K562 (cell line): ENCODE data around the gene WDR86. TPM values are rescaled to one million over a fixed set of nuclear protein-coding genes. Genes with fewer than 3 reads are reported as not detected.

ENCODE experiments used
- ATAC-seq: fragments of 200-7000 bp; cut with Tn5 transposase; 3 replicates; pipeline ENCODE4 v1.9.1; 2020; ENCODE audit warnings: moderate library complexity
- BruUV-seq: library from RNA; stranded (reverse); fragments of 400-500 nt; replicated peaks from 2 replicates; lab custom pipeline; 2021; lab: Mats Ljungman, UMichigan
- CTCF ChIA-PET: fragments of 300-600 bp; formaldehyde crosslinking; extraction: SDS; loops from one replicate; lab custom pipeline; 2021; ENCODE audit warnings: low intra/inter-chr PET ratio; lab: Yijun Ruan, JAX
- POLR2A ChIA-PET: fragments of 300-600, 350-650 bp; sonication (Branson Sonifier 250); formaldehyde crosslinking; extraction: SDS; loops from one replicate; lab custom pipeline; 2021; ENCODE audit warnings: antibody characterized with exemption, inconsistent platforms; lab: Yijun Ruan, JAX
- DNase-seq, 4 experiments: peaks; one replicate each; pipeline versions ENCODE4 v3.0.0 to v3.0.0-alpha.2; 2011 to 2018; ENCODE audit warnings: low spot score in 3 of 4, mixed read lengths in 3 of 4; ENCODE audit errors: extremely low read depth in 1 of 4
- FAIRE-seq: peaks from 2 replicates; lab custom pipeline; 2011; peaks lifted over from hg19 to GRCh38; lab: Jason Lieb, UNC
- H2AFZ ChIP-seq: 2 replicates; pipeline ENCODE4 v1.6.0; 2011; ENCODE audit warnings: low read depth, low read length, control low read depth, inconsistent platforms
- H3K27ac ChIP-seq: fragments of 200-600 bp; 3 replicates; pipeline ENCODE4 v1.8.0; 2011; ENCODE audit warnings: low read depth, mild to moderate bottlenecking, control low read depth, inconsistent platforms, low read length, moderate library complexity, mixed read lengths; ENCODE audit errors: extremely low read depth
- H3K27me3 ChIP-seq, 2 experiments: fragments of 300-600 bp in 1 of 2; 2 replicates in 1 of 2; 3 replicates in 1 of 2; pipeline versions ENCODE4 v1.6.0 to v1.8.0; 2011; ENCODE audit warnings: inconsistent platforms in 2 of 2, low read length in 2 of 2, mild to moderate bottlenecking in 1 of 2, mixed read lengths in 1 of 2, moderate library complexity in 1 of 2; ENCODE audit not compliant: control insufficient read depth in 2 of 2, insufficient read depth in 2 of 2
- H3K36me3 ChIP-seq: fragments of 300-600 bp; 3 replicates; pipeline ENCODE4 v1.8.0; 2011; ENCODE audit warnings: mild to moderate bottlenecking, low read length, inconsistent platforms; ENCODE audit not compliant: control insufficient read depth, insufficient read depth
- H3K4me1 ChIP-seq, 2 experiments: fragments of 200-600 bp in 1 of 2; replicated peaks in 1 of 2; 2 replicates in 1 of 2; 3 replicates in 1 of 2; pipeline versions ENCODE4 v1.5.1 to v1.8.0; 2011; ENCODE audit warnings: inconsistent platforms in 2 of 2, low read length in 2 of 2, mild to moderate bottlenecking in 1 of 2, mixed read lengths in 1 of 2, moderate library complexity in 1 of 2; ENCODE audit not compliant: control insufficient read depth in 2 of 2, insufficient read depth in 2 of 2
- H3K4me2 ChIP-seq: 2 replicates; pipeline ENCODE4 v1.6.1; 2011; ENCODE audit warnings: low read length, control low read depth, inconsistent platforms, mixed read lengths; ENCODE audit not compliant: insufficient read depth
- H3K4me3 ChIP-seq: fragments of 200-600 bp; sonication (generic), shearing (Covaris generic); 2 replicates; pipeline ENCODE4 v1.5.1; 2016; ENCODE audit warnings: control low read depth, inconsistent platforms
- H3K79me2 ChIP-seq: fragments of 200-600 bp; 3 replicates; pipeline ENCODE4 v1.8.0; 2011; ENCODE audit warnings: low read length, inconsistent platforms; ENCODE audit not compliant: control insufficient read depth, insufficient read depth
- H3K9ac ChIP-seq, 2 experiments: 2 replicates each; pipeline versions ENCODE4 v1.6.0 to v1.6.1; 2011; ENCODE audit warnings: low read depth in 2 of 2, low read length in 2 of 2, control low read depth in 1 of 2, inconsistent platforms in 1 of 2, mild to moderate bottlenecking in 1 of 2, mixed read lengths in 1 of 2; ENCODE audit not compliant: insufficient read depth in 1 of 2
- H3K9me1 ChIP-seq: one replicate; pipeline ENCODE4 v1.6.0; 2011; ENCODE audit warnings: inconsistent platforms, mild to moderate bottlenecking, low read length, moderate library complexity; ENCODE audit not compliant: control insufficient read depth, insufficient read depth
- H3K9me3 ChIP-seq: replicated peaks from 2 replicates; pipeline ENCODE4 v1.5.1; 2011; ENCODE audit warnings: low read depth, low read length, inconsistent platforms; ENCODE audit not compliant: control insufficient read depth, insufficient read depth
- H4K20me1 ChIP-seq: replicated peaks from 2 replicates; pipeline ENCODE4 v1.6.1; 2011; ENCODE audit warnings: low read length, inconsistent platforms, mixed read lengths; ENCODE audit not compliant: control insufficient read depth, insufficient read depth
- ARHGAP35 ChIP-seq: fragments of 450-650 bp; IDR thresholded peaks from 2 replicates; pipeline ENCODE4 v1.6.1; 2018; ENCODE audit not compliant: partially characterized antibody
- BACH1 ChIP-seq: fragments of 200-800 bp; sonication (Bioruptor generic); IDR thresholded peaks from 2 replicates; pipeline ENCODE4 v1.6.1; 2016; ENCODE audit warnings: missing genetic modification characterization, missing compliant biosample characterization
- BMI1 ChIP-seq: fragments of 150-350 bp; IDR thresholded peaks from 2 replicates; pipeline ENCODE4 v1.6.1; 2014; ENCODE audit warnings: low read length
- CBFA2T3 ChIP-seq: fragments of 450-650 bp; IDR thresholded peaks from 2 replicates; pipeline ENCODE4 v1.6.1; 2017
- CBX5 ChIP-seq: IDR thresholded peaks from 2 replicates; pipeline ENCODE4 v1.6.1; 2014; ENCODE audit warnings: low read depth, borderline replicate concordance
- EGR1 ChIP-seq: fragments of 450-650 bp; conservative IDR thresholded peaks from 2 replicates; pipeline ENCODE4 v1.6.1; 2017; ENCODE audit warnings: mild to moderate bottlenecking
- ETS1 ChIP-seq: conservative IDR thresholded peaks from 2 replicates; pipeline ENCODE4 v1.6.1; 2011; ENCODE audit warnings: low read depth, mild to moderate bottlenecking, low read length; ENCODE audit not compliant: control insufficient read depth
- EWSR1 ChIP-seq: fragments of 450-650 bp; IDR thresholded peaks from 2 replicates; pipeline ENCODE4 v1.6.1; 2018; ENCODE audit warnings: borderline replicate concordance, mild to moderate bottlenecking, low read depth, moderate library complexity; ENCODE audit not compliant: partially characterized antibody
- EZH2 ChIP-seq: IDR thresholded peaks from 2 replicates; pipeline ENCODE4 v1.6.1; 2012; ENCODE audit warnings: low read depth, mild to moderate bottlenecking, inconsistent platforms, low read length, borderline replicate concordance
- GABPA ChIP-seq: fragments of 200-800 bp; sonication (Bioruptor generic); conservative IDR thresholded peaks from 2 replicates; pipeline ENCODE4 v1.6.1; 2016; ENCODE audit warnings: low read depth, missing genetic modification characterization, missing compliant biosample characterization
- HDAC1 ChIP-seq, 2 experiments: fragments of 450-650 bp; IDR thresholded peaks; 2 replicates each; pipeline ENCODE4 v1.6.1; 2016 to 2017; ENCODE audit warnings: inconsistent platforms in 1 of 2, mild to moderate bottlenecking in 1 of 2, moderate library complexity in 1 of 2
- HMG20A ChIP-seq: fragments of 450-650 bp; formaldehyde crosslinking; conservative IDR thresholded peaks from 2 replicates; pipeline ENCODE4 v1.4.0; 2020; ENCODE audit warnings: mild to moderate bottlenecking, mixed read lengths
- LCOR ChIP-seq: sonication (generic); formaldehyde crosslinking; IDR thresholded peaks from 2 replicates; pipeline ENCODE4 v1.8.0; 2022; ENCODE audit warnings: mild to moderate bottlenecking, missing genetic modification reagents
- MCM3 ChIP-seq: fragments of 450-650 bp; IDR thresholded peaks from 2 replicates; pipeline ENCODE4 v1.6.1; 2016
- NFE2 ChIP-seq: IDR thresholded peaks from 2 replicates; pipeline ENCODE4 v1.6.1; 2014; ENCODE audit warnings: antibody characterized with exemption, low read depth
- PHF20 ChIP-seq: fragments of 450-650 bp; IDR thresholded peaks from 2 replicates; pipeline ENCODE4 v1.6.1; 2018; ENCODE audit not compliant: partially characterized antibody
- SIN3B ChIP-seq: fragments of 450-650 bp; IDR thresholded peaks from 2 replicates; pipeline ENCODE4 v1.6.1; 2017; ENCODE audit warnings: low read depth, mild to moderate bottlenecking, moderate library complexity
- SOX6 ChIP-seq: fragments of 450-650 bp; IDR thresholded peaks from 2 replicates; pipeline ENCODE4 v1.6.1; 2014; ENCODE audit warnings: mild to moderate bottlenecking
- SP1 ChIP-seq: sonication (generic); formaldehyde crosslinking; IDR thresholded peaks from 2 replicates; pipeline ENCODE4 v1.8.1; 2022; ENCODE audit warnings: mild to moderate bottlenecking, missing genetic modification reagents
- TBL1XR1 ChIP-seq, 2 experiments: IDR thresholded peaks; 2 replicates each; pipeline ENCODE4 v1.6.1; 2012; ENCODE audit warnings: improper control_type of control experiment in 2 of 2, low read length in 2 of 2, mild to moderate bottlenecking in 1 of 2
- TRIM28 ChIP-seq: fragments of 450-650 bp; IDR thresholded peaks from 2 replicates; pipeline ENCODE4 v1.6.1; 2017
- ZKSCAN1 ChIP-seq: fragments of 150-350 bp; IDR thresholded peaks from 2 replicates; pipeline ENCODE4 v1.6.1; 2016; ENCODE audit warnings: low read depth, low read length
- ZNF23 ChIP-seq: fragments of 250-450 bp; sonication (Bioruptor Pico); IDR thresholded peaks from 2 replicates; pipeline ENCODE4 v1.4.0; 2020; ENCODE audit warnings: mild to moderate bottlenecking
- ZNF274 ChIP-seq: IDR thresholded peaks from 2 replicates; pipeline ENCODE4 v1.6.1; 2011; ENCODE audit warnings: low read depth, mild to moderate bottlenecking, low read length, moderate library complexity, borderline replicate concordance
- WGBS: fragments of 100-300 bp; shearing (Covaris generic); methylation state at CpG from one replicate; pipeline ENCODE4 v1.1.6; 2016; ENCODE audit warnings: low coverage, mixed read lengths; ENCODE audit not compliant: insufficient coverage; ENCODE audit errors: missing lambda C conversion rate; 5-methylcytosine and 5-hydroxymethylcytosine counted together
- in situ Hi-C: fragments of 300-500 bp; cut with MboI; formaldehyde crosslinking; loops from 4 replicates; pipeline ENCODE4 v1.15.0; 2018; ENCODE audit warnings: inconsistent platforms, mixed read lengths
- intact Hi-C: fragments of 100-400 bp; cut with micrococcal nuclease; formaldehyde crosslinking; loops from 2 replicates; pipeline ENCODE4 v1.14.2; 2022
- polyA plus RNA-seq, 8 experiments: library from polyadenylated mRNA; depleted of rRNA in 4 of 8; stranded (reverse) in 5 of 8; unstranded in 3 of 8; fragments of >200 nt; fragmentation: Nextera tagmentation in 2 of 8; fragmentation: Illumina TruSeq in 1 of 8; extraction: Ambion mirVana in 2 of 8; extraction: Trizol in 1 of 8; gene quantifications; 2 replicates each; pipeline versions ENCODE4 v1.2.1 to v1.2.3, GENCODE V29; 2011 to 2014; ENCODE audit warnings: inconsistent platforms in 1 of 8, missing spikeins in 1 of 8
- total RNA-seq, 7 experiments: library from RNA; depleted of rRNA in 6 of 7; stranded (reverse); fragments of >200 nt in 6 of 7; fragmentation: Illumina TruSeq in 2 of 7; extraction: Trizol in 2 of 7; gene quantifications; 2 replicates each; pipeline versions ENCODE4 v1.2.1 to v1.2.3, GENCODE V29; 2011 to 2021; ENCODE audit warnings: low replicate concordance in 1 of 7

Gene WDR86
- total and polyA plus RNA-seq, 9 of the 15 experiments (the other 6 are each of a cell fraction or from before 2014, with no cell fraction given) = 0.24 TPM; not detected in 8

GRCh38 chr7:151437866-151438516 is 28.2 kb upstream of the WDR86 start:
- no peak for TF ChIP-seq EWSR1
- TF ChIP-seq MCM3 = no peak
- no peak for TF ChIP-seq HMG20A
- TF ChIP-seq ZNF274 = no peak
- peak; percentile 71 for TF ChIP-seq ZKSCAN1
- TF ChIP-seq ZNF23 (CRISPR knock-in tag) = no peak
- TF ChIP-seq EGR1 = no peak
- TF ChIP-seq SIN3B = no peak
- no peak for TF ChIP-seq TBL1XR1 (IDR thresholded peaks at IDR 0.05; ENCODE audit: low read length in 2 of 2)
- no peak for TF ChIP-seq BMI1
- TF ChIP-seq ARHGAP35 = no peak
- TF ChIP-seq TRIM28 = no peak
- TF ChIP-seq CBX5 = no peak
- no peak for TF ChIP-seq GABPA
- no peak for TF ChIP-seq PHF20
- TF ChIP-seq HDAC1 (IDR thresholded peaks at IDR 0.05) = no peak
- 0 out of 2 replicates have a peak, but pooled peaks have one; percentile 26 for TF ChIP-seq EZH2
- TF ChIP-seq CBFA2T3 = no peak
- no peak for TF ChIP-seq NFE2
- no peak for TF ChIP-seq ETS1
- no peak for TF ChIP-seq BACH1
- 0 out of 2 replicates have a peak, but pooled peaks have one; percentile 10 for TF ChIP-seq LCOR (CRISPR knock-in tag)
- no peak for TF ChIP-seq SP1 (CRISPR knock-in tag)
- TF ChIP-seq SOX6 = no peak
- DNase-seq = no peak
- POLR2A ChIA-PET = interaction anchor here (0.6 to 1.0 kb wide), 3 partner anchors 8 to 174 kb away, joined by 3 to 4 read pairs (median 3); no protein-coding TSS in a partner anchor
- H3K9ac ChIP-seq = no peak overlapping the region; a peak in 1 of 4 replicates
- H3K27me3 ChIP-seq = peaks cover 28 to 67% of the 10 kb centered on the region in 2 experiments; a peak in 4 of 5 replicates
- H2AFZ ChIP-seq = no peak overlapping the region
- 33% methylated on average over 23 of the region's 23 CpGs for WGBS
- in situ Hi-C loops = no loop called here
- no TSS peak for BruUV-seq
- H3K4me2 ChIP-seq = no peak overlapping the region
- CTCF ChIA-PET = no interaction called here
- no peaks in the 10 kb centered on the region for H3K79me2 ChIP-seq
- peaks cover 3% of the 10 kb centered on the region; the same call in 1 of the 2 replicates for H4K20me1 ChIP-seq
- no peaks in the 10 kb centered on the region for H3K36me3 ChIP-seq
- H3K4me3 ChIP-seq = no peak overlapping the region
- intact Hi-C loops = no loop called here
- ATAC-seq = no peak
- FAIRE-seq = no peak
- no peaks in the 10 kb centered on the region for H3K9me1 ChIP-seq
- H3K27ac ChIP-seq = no peak overlapping the region
- peaks cover 3 to 22% of the 10 kb centered on the region in 2 experiments; a peak in 3 of 5 replicates for H3K4me1 ChIP-seq
- no peaks in the 10 kb centered on the region for H3K9me3 ChIP-seq
